HepG2 (cell line): ENCODE measurements around the gene MRPL51. TPM values are rescaled to one million over a fixed set of nuclear protein-coding genes. Genes with fewer than 3 reads are reported as not detected.

Experiments
- ATF1 ChIP-seq: IDR thresholded peaks from 2 replicates; pipeline ENCODE4 v1.6.1; 2016; ENCODE audit warnings: mild to moderate bottlenecking, control low read depth
- BRD4 ChIP-seq: sonication (generic); formaldehyde crosslinking; IDR thresholded peaks from 2 replicates; pipeline ENCODE4 v1.4.0; 2020; ENCODE audit warnings: missing genetic modification reagents
- HNRNPLL ChIP-seq: fragments of 200-400 bp; formaldehyde crosslinking; IDR thresholded peaks from 2 replicates; pipeline ENCODE4 v1.6.1; 2017; ENCODE audit warnings: mild to moderate bottlenecking, low read depth, low read length; ENCODE audit not compliant: poor library complexity, severe bottlenecking
- MEIS1 ChIP-seq: sonication (generic); formaldehyde crosslinking; IDR thresholded peaks from 2 replicates; pipeline ENCODE4 v1.9.0; 2021; ENCODE audit warnings: mild to moderate bottlenecking, missing genetic modification reagents, moderate library complexity, borderline replicate concordance
- MTA1 ChIP-seq: sonication (generic); formaldehyde crosslinking; IDR thresholded peaks from 2 replicates; pipeline ENCODE4 v1.4.0; 2020; ENCODE audit warnings: missing genetic modification reagents, mild to moderate bottlenecking, borderline replicate concordance
- MZF1 ChIP-seq: sonication (generic); formaldehyde crosslinking; IDR thresholded peaks from 2 replicates; pipeline ENCODE4 v1.8.1; 2023; ENCODE audit warnings: mild to moderate bottlenecking, missing genetic modification reagents, borderline replicate concordance
- NFYC ChIP-seq: IDR thresholded peaks from 2 replicates; pipeline ENCODE4 v1.6.1; 2016; ENCODE audit warnings: missing genetic modification reagents, missing compliant biosample characterization
- POGK ChIP-seq: sonication (generic); formaldehyde crosslinking; conservative IDR thresholded peaks from 2 replicates; pipeline ENCODE4 v1.8.0; 2022; ENCODE audit warnings: mild to moderate bottlenecking, moderate library complexity, missing genetic modification reagents
- PRMT3 ChIP-seq: sonication (generic); formaldehyde crosslinking; IDR thresholded peaks from 2 replicates; pipeline ENCODE4 v1.8.1; 2022; ENCODE audit warnings: low read depth, mild to moderate bottlenecking, moderate library complexity, missing genetic modification reagents, borderline replicate concordance
- RBFOX2 ChIP-seq: fragments of 200-400 bp; formaldehyde crosslinking; IDR thresholded peaks from 2 replicates; pipeline ENCODE4 v1.6.1; 2017; ENCODE audit warnings: low read depth, mild to moderate bottlenecking, low read length
- SKIL ChIP-seq: sonication (generic); formaldehyde crosslinking; IDR thresholded peaks from 2 replicates; pipeline ENCODE4 v1.8.0; 2022; ENCODE audit warnings: missing genetic modification reagents, mild to moderate bottlenecking, moderate library complexity, borderline replicate concordance
- TFDP1 ChIP-seq: IDR thresholded peaks from 2 replicates; pipeline ENCODE4 v1.6.1; 2016; ENCODE audit warnings: missing compliant biosample characterization, missing genetic modification reagents, borderline replicate concordance
- ZNF136 ChIP-seq: sonication (generic); formaldehyde crosslinking; IDR thresholded peaks from 2 replicates; pipeline ENCODE4 v1.8.1; 2022; ENCODE audit warnings: low read depth, mild to moderate bottlenecking, moderate library complexity, missing genetic modification reagents
- ZNF296 ChIP-seq: sonication (generic); formaldehyde crosslinking; conservative IDR thresholded peaks from 2 replicates; pipeline ENCODE4 v1.5.0; 2020; ENCODE audit warnings: mild to moderate bottlenecking, missing genetic modification reagents
- ZNF580 ChIP-seq: IDR thresholded peaks from 2 replicates; pipeline ENCODE4 v1.6.1; 2016; ENCODE audit warnings: low read depth, borderline replicate concordance
- ZNF766 ChIP-seq: sonication (generic); formaldehyde crosslinking; IDR thresholded peaks from 2 replicates; pipeline ENCODE4 v1.5.0; 2020; ENCODE audit warnings: missing genetic modification reagents, borderline replicate concordance
- polyA plus RNA-seq, 8 experiments: library from polyadenylated mRNA; depleted of rRNA in 3 of 8; stranded (reverse) in 7 of 8; unstranded in 1 of 8; fragments of >200 nt; fragmentation: Illumina TruSeq in 4 of 8; extraction: Trizol in 4 of 8; gene quantifications; 2 replicates each; pipeline versions ENCODE4 v1.2.1 to v1.2.3, GENCODE V29; 2011 to 2016; ENCODE audit warnings: low read depth in 4 of 8, missing spikeins in 1 of 8, mixed read lengths in 1 of 8; ENCODE audit not compliant: insufficient read depth in 1 of 8
- total RNA-seq, 5 experiments: library from RNA; depleted of rRNA; stranded (reverse); fragments of >200 nt; fragmentation: Illumina TruSeq; extraction: Trizol; gene quantifications; 2 replicates each; pipeline ENCODE4 v1.2.3, GENCODE V29; 2016; ENCODE audit warnings: low read depth in 1 of 5
- TF ChIP-seq, protein P1 (sequence below): sonication (generic); formaldehyde crosslinking; IDR thresholded peaks from 2 replicates; pipeline ENCODE4 v1.5.0; 2020; ENCODE audit warnings: mild to moderate bottlenecking, missing genetic modification reagents
- TF ChIP-seq, protein P2 (sequence below): sonication (generic); formaldehyde crosslinking; IDR thresholded peaks from 2 replicates; pipeline ENCODE4 v1.8.0; 2023; ENCODE audit warnings: mild to moderate bottlenecking, missing genetic modification reagents

MRPL51 gene
- total and polyA plus RNA-seq, 2 of the 13 experiments (the other 11 are each of a cell fraction or from before 2014, with no cell fraction given): 64.8 to 278 TPM

DNA sequence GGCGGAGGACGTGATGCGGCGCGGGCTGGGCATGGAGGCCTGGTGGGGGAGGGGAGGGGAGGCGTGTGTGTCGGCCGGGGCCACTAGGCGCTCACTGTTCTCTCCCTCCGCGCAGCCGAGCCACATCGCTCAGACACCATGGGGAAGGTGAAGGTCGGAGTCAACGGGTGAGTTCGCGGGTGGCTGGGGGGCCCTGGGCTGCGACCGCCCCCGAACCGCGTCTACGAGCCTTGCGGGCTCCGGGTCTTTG, 41.6 kb upstream of the MRPL51 start (continued):
- TF ChIP-seq PRMT3 (0 out of 2 replicates have a peak, but pooled peaks have one; percentile 8), ZNF296 (CRISPR knock-in tag) (0 out of 2 replicates have a peak, but pooled peaks have one; percentile 12), HNRNPLL (no peak), NFYC (CRISPR knock-in tag) (no peak), POGK (CRISPR knock-in tag) (no peak), ZNF766 (CRISPR knock-in tag) (0 out of 2 replicates have a peak, but pooled peaks have one; percentile 21), TFDP1 (CRISPR knock-in tag) (no peak), RBFOX2 (peak; percentile 99), MZF1 (CRISPR knock-in tag) (no peak), MEIS1 (no peak), ZNF136 (CRISPR knock-in tag) (no peak), SKIL (CRISPR knock-in tag) (no peak), MTA1 (CRISPR knock-in tag) (no peak), BRD4 (CRISPR knock-in tag) (0 out of 2 replicates have a peak, but pooled peaks have one; percentile 41), ZNF580 (CRISPR knock-in tag) (no peak), ATF1 (no peak)
- TF ChIP-seq, protein P1, sequence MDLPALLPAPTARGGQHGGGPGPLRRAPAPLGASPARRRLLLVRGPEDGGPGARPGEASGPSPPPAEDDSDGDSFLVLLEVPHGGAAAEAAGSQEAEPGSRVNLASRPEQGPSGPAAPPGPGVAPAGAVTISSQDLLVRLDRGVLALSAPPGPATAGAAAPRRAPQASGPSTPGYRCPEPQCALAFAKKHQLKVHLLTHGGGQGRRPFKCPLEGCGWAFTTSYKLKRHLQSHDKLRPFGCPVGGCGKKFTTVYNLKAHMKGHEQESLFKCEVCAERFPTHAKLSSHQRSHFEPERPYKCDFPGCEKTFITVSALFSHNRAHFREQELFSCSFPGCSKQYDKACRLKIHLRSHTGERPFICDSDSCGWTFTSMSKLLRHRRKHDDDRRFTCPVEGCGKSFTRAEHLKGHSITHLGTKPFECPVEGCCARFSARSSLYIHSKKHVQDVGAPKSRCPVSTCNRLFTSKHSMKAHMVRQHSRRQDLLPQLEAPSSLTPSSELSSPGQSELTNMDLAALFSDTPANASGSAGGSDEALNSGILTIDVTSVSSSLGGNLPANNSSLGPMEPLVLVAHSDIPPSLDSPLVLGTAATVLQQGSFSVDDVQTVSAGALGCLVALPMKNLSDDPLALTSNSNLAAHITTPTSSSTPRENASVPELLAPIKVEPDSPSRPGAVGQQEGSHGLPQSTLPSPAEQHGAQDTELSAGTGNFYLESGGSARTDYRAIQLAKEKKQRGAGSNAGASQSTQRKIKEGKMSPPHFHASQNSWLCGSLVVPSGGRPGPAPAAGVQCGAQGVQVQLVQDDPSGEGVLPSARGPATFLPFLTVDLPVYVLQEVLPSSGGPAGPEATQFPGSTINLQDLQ: no peak
- TF ChIP-seq, protein P2, sequence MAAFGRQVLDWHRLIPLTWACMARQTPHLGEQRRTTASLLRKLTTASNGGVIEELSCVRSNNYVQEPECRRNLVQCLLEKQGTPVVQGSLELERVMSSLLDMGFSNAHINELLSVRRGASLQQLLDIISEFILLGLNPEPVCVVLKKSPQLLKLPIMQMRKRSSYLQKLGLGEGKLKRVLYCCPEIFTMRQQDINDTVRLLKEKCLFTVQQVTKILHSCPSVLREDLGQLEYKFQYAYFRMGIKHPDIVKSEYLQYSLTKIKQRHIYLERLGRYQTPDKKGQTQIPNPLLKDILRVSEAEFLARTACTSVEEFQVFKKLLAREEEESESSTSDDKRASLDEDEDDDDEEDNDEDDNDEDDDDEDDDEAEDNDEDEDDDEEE (CRISPR knock-in tag): no peak
